RCC 7860 (cell line): ENCODE measurements around the gene FRS2.
"Not testable (repeated sequence)": the region's sequence is repeated elsewhere in the genome, so short reads cannot be mapped to it uniquely, and the experiment has no call there.

Experiments
- DNase-seq: peaks from one replicate; pipeline ENCODE4 v3.0.0-alpha.2; 2015; ENCODE audit warnings: low spot score
- FAIRE-seq: peaks from 2 replicates; lab custom pipeline; 2012; peaks lifted over from hg19 to GRCh38; lab: Jason Lieb, UNC

FRS2 gene, protein sequence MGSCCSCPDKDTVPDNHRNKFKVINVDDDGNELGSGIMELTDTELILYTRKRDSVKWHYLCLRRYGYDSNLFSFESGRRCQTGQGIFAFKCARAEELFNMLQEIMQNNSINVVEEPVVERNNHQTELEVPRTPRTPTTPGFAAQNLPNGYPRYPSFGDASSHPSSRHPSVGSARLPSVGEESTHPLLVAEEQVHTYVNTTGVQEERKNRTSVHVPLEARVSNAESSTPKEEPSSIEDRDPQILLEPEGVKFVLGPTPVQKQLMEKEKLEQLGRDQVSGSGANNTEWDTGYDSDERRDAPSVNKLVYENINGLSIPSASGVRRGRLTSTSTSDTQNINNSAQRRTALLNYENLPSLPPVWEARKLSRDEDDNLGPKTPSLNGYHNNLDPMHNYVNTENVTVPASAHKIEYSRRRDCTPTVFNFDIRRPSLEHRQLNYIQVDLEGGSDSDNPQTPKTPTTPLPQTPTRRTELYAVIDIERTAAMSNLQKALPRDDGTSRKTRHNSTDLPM

GRCh38 chr12:69470189-69471075, at the start of gene FRS2:
TSS of gene FRS2 (plus strand) at chr12:69470388. CDS start at chr12:69569031, 98,643 bp downstream.
- FAIRE-seq (peak; percentile 43), DNase-seq (peak; percentile 63)

- FAIRE-seq (no peak), DNase-seq (no peak)
Observed at GRCh38 chr12:69421548-69421947, 48.6 kb upstream of the FRS2 start.

GRCh38 chr12:69423037-69423905, 46.9 kb upstream of the FRS2 start:
- FAIRE-seq (no peak), DNase-seq (no peak)

- no peak for DNase-seq
- FAIRE-seq: no peak
Observed at GRCh38 chr12:69425417-69425816, 44.8 kb upstream of the FRS2 start.

- no peak for FAIRE-seq
- no peak for DNase-seq
Observed at GRCh38 chr12:69428351-69429073, 41.7 kb upstream of the FRS2 start.

DNA sequence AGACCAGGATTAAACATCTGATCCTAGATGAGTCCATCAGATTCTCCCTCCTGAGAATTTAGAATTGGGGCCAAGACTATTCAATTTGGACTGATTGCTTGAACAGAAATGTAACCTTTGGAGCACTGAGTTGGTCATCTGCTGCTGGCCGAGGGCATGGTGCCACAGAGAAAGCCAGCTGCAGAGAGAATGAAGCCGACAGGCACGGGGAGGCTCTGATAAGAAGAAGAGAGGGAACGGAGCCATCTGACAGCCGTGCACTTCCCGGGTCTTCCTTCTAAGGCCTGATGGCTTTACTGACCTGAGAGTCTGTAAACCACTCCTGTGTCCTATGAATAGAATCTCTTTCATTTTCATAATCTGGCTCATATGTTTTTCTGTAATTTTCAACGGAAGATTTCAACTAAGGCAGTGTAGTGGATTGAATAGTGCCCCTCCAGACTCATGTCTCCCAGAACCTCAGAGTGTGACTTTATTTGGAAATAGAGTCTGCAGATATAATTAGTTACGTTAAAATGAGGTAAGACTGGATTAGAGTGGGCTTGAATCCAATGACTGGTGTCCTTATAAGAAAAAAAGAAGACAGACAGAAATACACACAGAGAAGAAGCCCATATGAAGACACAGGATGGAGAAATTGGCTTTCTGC, 39.1 kb upstream of the FRS2 start:
- no peak for FAIRE-seq
- no peak for DNase-seq

GRCh38 chr12:69431591-69432222, 38.5 kb upstream of the FRS2 start:
- DNase-seq (no peak), FAIRE-seq (no peak)

- FAIRE-seq (no peak), DNase-seq (no peak)
Observed at GRCh38 chr12:69433653-69434052, 36.5 kb upstream of the FRS2 start.

- FAIRE-seq: no peak
- DNase-seq: no peak
Observed at GRCh38 chr12:69435644-69436043, 34.5 kb upstream of the FRS2 start.

GRCh38 chr12:69437073-69437472, 33.1 kb upstream of the FRS2 start:
- DNase-seq: no peak
- no peak for FAIRE-seq

DNA sequence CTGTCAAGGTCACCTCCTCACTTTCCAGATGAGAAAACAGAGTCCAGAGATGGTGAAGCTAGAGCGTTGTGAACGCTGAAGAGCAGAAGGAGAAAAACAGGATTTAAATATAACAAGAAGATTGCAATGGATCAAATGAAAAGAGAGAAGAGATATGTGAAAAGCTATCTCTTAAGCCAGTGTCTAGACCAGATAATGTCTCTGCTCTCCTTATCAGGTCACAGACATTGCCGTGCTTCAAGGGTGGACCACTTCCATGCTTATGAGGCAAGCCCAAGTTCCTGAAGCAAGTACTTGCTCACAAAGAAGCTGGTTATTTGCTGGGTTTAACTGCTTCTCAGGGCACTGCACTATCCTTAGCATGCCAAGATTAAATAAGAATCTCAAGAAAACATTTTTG, 31.6 kb upstream of the FRS2 start:
- FAIRE-seq: no peak

DNA sequence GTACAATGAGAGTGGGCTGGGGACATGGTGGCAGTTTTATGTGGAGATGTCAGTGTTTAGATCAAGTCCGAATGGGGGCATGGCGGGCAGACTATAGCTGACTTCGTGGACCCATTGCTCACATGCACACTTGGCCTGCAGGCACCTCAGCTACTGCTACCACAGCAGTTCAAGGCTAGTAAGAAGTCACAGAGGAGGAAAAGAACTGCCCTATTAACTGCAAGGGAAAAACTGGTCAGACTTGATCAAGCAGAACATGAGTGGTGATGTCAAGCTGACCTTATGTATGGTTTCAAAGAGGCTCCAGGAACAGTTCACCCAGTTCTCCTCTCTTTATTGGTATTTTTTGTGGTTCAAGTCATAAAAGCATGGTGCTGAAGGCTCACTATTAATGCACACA, 30.2 kb upstream of the FRS2 start:
- FAIRE-seq (no peak), DNase-seq (no peak)

More for the DNA sequence above, 31.6 kb upstream of the FRS2 start:
- no peak for DNase-seq

DNA sequence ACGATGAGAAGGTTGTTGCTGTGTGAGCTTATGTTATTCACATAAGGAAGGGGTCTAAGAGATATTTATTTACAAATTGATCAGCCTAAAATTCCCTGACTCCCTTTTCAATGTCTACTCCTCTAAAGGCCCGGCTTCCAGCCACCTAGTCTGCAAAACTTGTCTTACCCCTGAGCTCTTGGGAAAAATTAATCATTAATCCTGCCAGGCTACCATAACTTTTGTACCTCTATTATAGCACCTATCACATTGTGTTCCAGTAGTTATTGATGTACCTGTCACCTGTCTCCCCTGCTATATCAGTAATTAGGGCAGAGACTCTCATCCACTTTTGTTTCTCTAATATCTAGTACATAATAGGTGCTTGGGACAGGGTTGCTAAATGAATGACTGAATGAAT, 29.3 kb upstream of the FRS2 start:
- no peak for DNase-seq
- no peak for FAIRE-seq

- DNase-seq (peak; percentile 36), FAIRE-seq (no peak)
Observed at GRCh38 chr12:69442894-69443293, 27.3 kb upstream of the FRS2 start.

- no peak for FAIRE-seq
- no peak for DNase-seq
Observed at GRCh38 chr12:69443916-69444315, 26.3 kb upstream of the FRS2 start.

GRCh38 chr12:69447892-69448291, 22.3 kb upstream of the FRS2 start:
- FAIRE-seq (no peak), DNase-seq (no peak)

GRCh38 chr12:69452598-69453132, 17.5 kb upstream of the FRS2 start:
- not testable (repeated sequence) for FAIRE-seq

GRCh38 chr12:69456239-69456638, 13.9 kb upstream of the FRS2 start:
- DNase-seq (no peak), FAIRE-seq (no peak)

More at GRCh38 chr12:69452598-69453132, 17.5 kb upstream of the FRS2 start:
- not testable (repeated sequence) for DNase-seq

DNA sequence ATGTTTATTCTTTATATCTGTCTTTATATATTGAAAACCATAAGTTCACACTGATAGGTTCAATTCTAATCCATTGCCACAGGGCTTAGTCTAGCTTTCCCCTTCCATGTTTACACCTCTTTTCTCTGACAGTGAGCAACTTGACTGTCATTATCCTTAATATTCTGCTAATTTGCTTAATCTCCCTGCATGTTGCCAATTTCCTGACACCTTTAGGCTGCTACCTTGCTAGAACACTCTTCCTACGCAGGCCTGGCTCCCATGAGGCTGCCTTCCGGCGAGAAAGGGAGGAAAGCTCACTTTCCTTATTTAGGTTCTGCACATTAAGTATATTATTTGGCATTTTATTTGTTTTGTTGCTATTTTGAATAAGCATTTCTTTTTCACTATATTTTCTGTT, 12.8 kb upstream of the FRS2 start:
- no peak for FAIRE-seq

More for the DNA sequence above, 12.8 kb upstream of the FRS2 start:
- DNase-seq: no peak
